Pancreas (tissue), 10 donors: ENCODE results near the gene MDFIC2. TPM values are rescaled to one million over a fixed set of nuclear protein-coding genes. Genes with fewer than 3 reads are reported as not detected.
"Not testable (repeated sequence)": the region's sequence is repeated elsewhere in the genome, so short reads cannot be mapped to it uniquely, and the experiment has no call there.

ENCODE experiments used
- ATAC-seq, 4 donors: fragments of 200-7000 bp; cut with Tn5 transposase; one replicate each; pipeline versions ENCODE4 v1.8.0 to v1.9.1; 2020; ENCODE audit warnings: mild to moderate bottlenecking in 4 of 4, moderate library complexity in 4 of 4
- DNase-seq, 6 donors: peaks; one replicate each; pipeline ENCODE4 v3.0.0-alpha.2; 2020
- FAIRE-seq: peaks from 2 replicates; lab custom pipeline; 2012; peaks lifted over from hg19 to GRCh38; lab: Jason Lieb, UNC
- H3K27ac ChIP-seq, 4 donors: fragments of 200-600 bp; sonication (generic); 1 replicate in 3 of 4; 2 replicates in 1 of 4; pipeline versions ENCODE4 v1.5.0 to v1.8.0; 2020
- H3K27me3 ChIP-seq, 4 donors: fragments of 200-600 bp; one replicate each; pipeline ENCODE4 v1.8.0; 2021
- H3K36me3 ChIP-seq, 3 donors: fragments of 200-600 bp; sonication (generic) in 1 of 3; one replicate each; pipeline versions ENCODE4 v1.5.0 to v1.8.0; 2020 to 2021
- H3K4me1 ChIP-seq, 3 donors: fragments of 200-600 bp; one replicate each; pipeline ENCODE4 v1.8.0; 2021
- H3K4me3 ChIP-seq, 4 donors: fragments of 200-600 bp; sonication (generic) in 2 of 4; one replicate each; pipeline versions ENCODE4 v1.5.0 to v1.8.0; 2020 to 2021
- H3K9me3 ChIP-seq, 4 donors: fragments of 200-600 bp; one replicate each; pipeline ENCODE4 v1.8.0; 2021
- WGBS, 2 donors: extraction: QIAGEN DNeasy Blood & Tissue Kit; methylation state at CpG; one replicate each; pipeline ENCODE4 v1.1.7; 2013; 5-methylcytosine and 5-hydroxymethylcytosine counted together
- intact Hi-C, 3 donors: fragments of 100-400 bp; cut with DNase I; formaldehyde crosslinking; loops; one replicate each; pipeline versions ENCODE4 v1.11.1 to v1.14.2; 2022
- polyA plus RNA-seq, 2 donors: library from polyadenylated mRNA; stranded (reverse); fragments of 200-250 nt; gene quantifications; one replicate each; pipeline ENCODE4 v1.2.3, GENCODE V29; 2013
- total RNA-seq, 6 donors: library from RNA; stranded (reverse); fragmentation: NEBNext Ultra II Directional in 4 of 6; extraction: Animal tissue kit (Norgen Biotek cat#: 25700) in 4 of 6; gene quantifications; one replicate each; pipeline versions ENCODE4 v1.2.1 to v1.2.4, GENCODE V29; 2021 to 2023
- TF ChIP-seq, protein P1 (sequence below), 4 donors: fragments of 200-600 bp; sonication (generic) in 3 of 4; IDR thresholded peaks; one replicate each; pipeline versions ENCODE4 v1.5.0 to v1.8.0; 2021; ENCODE audit warnings: antibody characterized with exemption in 4 of 4
- donor health status: healthy with polysubstance abuse.
- donor health status: DM: no; HTN: no; CAD: no; lungs with moderate emphysema.
- donor health status: DM: no; HTN: no; CAD: no.
- donor health status: control.
- donor health status: control.
- donor health status: Bipolar disorder and iron deficiency.
- donor health status: DM: yes; HTN: yes; CAD: no.
- donor health status: DM: no; HTN: no; CAD: no.
- donor health status: DM: no; HTN: no; CAD: no.
- donor health status: DM: yes; HTN: yes; CAD: no.

Gene MDFIC2
- total and polyA plus RNA-seq, 8 donors, result not detected

DNA sequence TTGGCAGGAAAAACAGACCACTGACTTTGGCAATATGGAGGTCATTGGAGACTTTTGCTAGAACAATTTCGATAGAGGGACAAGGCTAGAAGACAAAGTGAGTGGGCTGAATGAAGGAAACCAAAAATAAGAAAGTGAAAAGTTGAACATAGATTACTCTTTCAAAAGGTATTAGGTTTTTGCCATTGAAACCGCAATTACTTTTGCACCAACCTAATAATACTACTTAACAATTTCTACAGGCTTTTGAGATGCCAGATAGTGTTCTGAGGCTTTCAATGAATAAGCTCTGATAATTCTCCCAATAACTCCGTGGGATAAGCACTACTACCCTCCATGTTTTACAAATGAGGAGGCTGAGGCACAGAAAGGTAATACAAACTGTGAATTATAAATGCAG lies 85.0 kb downstream of the MDFIC2 start:
- 56 to 68% methylated on average over 3 of the region's 3 CpGs for WGBS, 2 donors
- H3K36me3 ChIP-seq, result no peaks in the 10 kb centered on the region
- DNase-seq (no peak), ATAC-seq (no peak), FAIRE-seq (no peak)
- H3K4me3 ChIP-seq, result no peak overlapping the region
- H3K27me3 ChIP-seq, result peaks cover 0 to 3% (median 0%) of the 10 kb centered on the region in 4 donors
- H3K4me1 ChIP-seq, result no peaks in the 10 kb centered on the region
- H3K27ac ChIP-seq, result no peak overlapping the region
- TF ChIP-seq, protein P1, sequence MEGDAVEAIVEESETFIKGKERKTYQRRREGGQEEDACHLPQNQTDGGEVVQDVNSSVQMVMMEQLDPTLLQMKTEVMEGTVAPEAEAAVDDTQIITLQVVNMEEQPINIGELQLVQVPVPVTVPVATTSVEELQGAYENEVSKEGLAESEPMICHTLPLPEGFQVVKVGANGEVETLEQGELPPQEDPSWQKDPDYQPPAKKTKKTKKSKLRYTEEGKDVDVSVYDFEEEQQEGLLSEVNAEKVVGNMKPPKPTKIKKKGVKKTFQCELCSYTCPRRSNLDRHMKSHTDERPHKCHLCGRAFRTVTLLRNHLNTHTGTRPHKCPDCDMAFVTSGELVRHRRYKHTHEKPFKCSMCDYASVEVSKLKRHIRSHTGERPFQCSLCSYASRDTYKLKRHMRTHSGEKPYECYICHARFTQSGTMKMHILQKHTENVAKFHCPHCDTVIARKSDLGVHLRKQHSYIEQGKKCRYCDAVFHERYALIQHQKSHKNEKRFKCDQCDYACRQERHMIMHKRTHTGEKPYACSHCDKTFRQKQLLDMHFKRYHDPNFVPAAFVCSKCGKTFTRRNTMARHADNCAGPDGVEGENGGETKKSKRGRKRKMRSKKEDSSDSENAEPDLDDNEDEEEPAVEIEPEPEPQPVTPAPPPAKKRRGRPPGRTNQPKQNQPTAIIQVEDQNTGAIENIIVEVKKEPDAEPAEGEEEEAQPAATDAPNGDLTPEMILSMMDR (IDR thresholded peaks at IDR 0.05), result no peak
- intact Hi-C loops, result no loop called here
- no peaks in the 10 kb centered on the region for H3K9me3 ChIP-seq

DNA sequence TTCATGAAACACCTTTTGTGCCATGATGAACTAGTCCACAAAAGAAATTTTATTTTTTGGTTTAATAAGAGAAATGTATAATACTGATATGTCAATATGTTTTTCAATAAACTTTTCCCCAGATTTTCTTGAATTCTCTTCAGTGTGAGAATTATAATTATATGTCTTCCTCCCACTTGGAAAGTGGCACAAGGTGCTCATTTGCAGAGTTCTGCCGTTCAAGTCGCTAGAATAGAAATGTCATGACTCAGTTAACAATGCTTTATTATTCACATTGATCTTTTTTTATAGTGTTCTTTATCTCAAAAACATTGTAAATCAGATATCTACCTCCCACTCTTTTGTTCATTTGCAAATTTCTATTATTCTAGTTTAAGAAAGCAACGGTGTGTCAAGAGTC lies 87.3 kb downstream of the MDFIC2 start:
- TF ChIP-seq, protein P1 (IDR thresholded peaks at IDR 0.05), result no peak
- H3K9me3 ChIP-seq, result no peaks in the 10 kb centered on the region
- ATAC-seq (no peak), DNase-seq (no peak), FAIRE-seq (no peak)
- peaks cover 0 to 3% (median 0%) of the 10 kb centered on the region in 4 donors for H3K27me3 ChIP-seq
- 70 to 76% methylated on average over 3 of the region's 3 CpGs for WGBS, 2 donors
- H3K4me3 ChIP-seq, result no peak overlapping the region
- intact Hi-C loops, result no loop called here
- no peaks in the 10 kb centered on the region for H3K4me1 ChIP-seq
- no peak overlapping the region for H3K27ac ChIP-seq
- no peaks in the 10 kb centered on the region for H3K36me3 ChIP-seq

DNA sequence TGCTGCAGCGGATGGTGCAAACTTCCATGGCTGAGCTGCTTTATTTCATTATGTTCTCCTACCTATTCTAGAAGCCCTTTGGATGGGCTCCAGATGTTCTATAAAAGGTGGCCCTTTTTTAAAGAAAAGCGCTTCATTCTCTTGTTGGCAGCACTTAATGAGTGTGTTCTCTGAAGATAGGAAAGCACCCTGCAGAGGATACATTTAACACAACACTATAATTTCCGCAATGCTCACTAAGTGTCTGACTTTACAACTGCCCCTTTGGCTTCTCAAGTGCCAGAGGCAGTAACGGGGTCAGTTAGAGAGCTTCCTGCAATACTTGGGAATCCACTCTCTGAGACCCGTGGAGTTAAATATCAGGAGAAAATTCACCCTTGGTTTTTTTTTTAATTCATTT lies 88.1 kb downstream of the MDFIC2 start:
- Histone ChIP-seq H3K27ac (no peak overlapping the region), H3K4me1 (no peaks in the 10 kb centered on the region), H3K9me3 (no peaks in the 10 kb centered on the region), H3K36me3 (no peaks in the 10 kb centered on the region), H3K4me3 (no peak overlapping the region), H3K27me3 (peaks cover 0 to 3% (median 0%) of the 10 kb centered on the region in 4 donors)
- DNase-seq, result no peak
- 78% methylated on average over 5 of the region's 5 CpGs for WGBS, 2 donors
- intact Hi-C loops, result no loop called here
- TF ChIP-seq, protein P1 (IDR thresholded peaks at IDR 0.05), result no peak
- no peak for FAIRE-seq
- no peak for ATAC-seq

DNA sequence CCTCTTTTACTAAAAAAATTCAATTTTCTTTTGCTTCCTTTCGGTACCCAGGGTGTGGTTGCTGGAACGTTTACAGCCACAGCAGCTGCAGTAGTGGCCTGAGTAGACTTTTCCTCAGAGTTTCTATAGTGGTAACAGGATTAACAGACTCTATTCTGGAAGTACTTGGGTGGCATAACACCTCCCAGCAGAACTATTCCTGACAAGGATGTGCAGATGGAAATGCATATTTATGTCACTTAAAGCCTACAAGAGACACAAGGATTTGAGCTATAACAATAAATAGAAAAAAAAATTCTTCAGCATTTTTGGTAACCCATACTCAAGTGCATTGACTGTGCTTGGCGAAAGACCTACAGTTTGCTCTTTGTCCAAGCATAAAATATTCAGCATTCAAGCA lies 94.0 kb downstream of the MDFIC2 start:
- H3K4me1 ChIP-seq, result no peaks in the 10 kb centered on the region
- no peak overlapping the region for H3K27ac ChIP-seq
- H3K4me3 ChIP-seq, result no peak overlapping the region
- no peak for FAIRE-seq
- no peak for DNase-seq
- intact Hi-C loops, result no loop called here
- peaks cover 0 to 6% (median 0%) of the 10 kb centered on the region in 4 donors for H3K27me3 ChIP-seq
- no peak for ATAC-seq
- H3K36me3 ChIP-seq, result no peaks in the 10 kb centered on the region
- 61 to 64% methylated on average over 3 of the region's 3 CpGs for WGBS, 2 donors
- TF ChIP-seq, protein P1 (IDR thresholded peaks at IDR 0.05), result no peak
- H3K9me3 ChIP-seq, result no peaks in the 10 kb centered on the region

DNA sequence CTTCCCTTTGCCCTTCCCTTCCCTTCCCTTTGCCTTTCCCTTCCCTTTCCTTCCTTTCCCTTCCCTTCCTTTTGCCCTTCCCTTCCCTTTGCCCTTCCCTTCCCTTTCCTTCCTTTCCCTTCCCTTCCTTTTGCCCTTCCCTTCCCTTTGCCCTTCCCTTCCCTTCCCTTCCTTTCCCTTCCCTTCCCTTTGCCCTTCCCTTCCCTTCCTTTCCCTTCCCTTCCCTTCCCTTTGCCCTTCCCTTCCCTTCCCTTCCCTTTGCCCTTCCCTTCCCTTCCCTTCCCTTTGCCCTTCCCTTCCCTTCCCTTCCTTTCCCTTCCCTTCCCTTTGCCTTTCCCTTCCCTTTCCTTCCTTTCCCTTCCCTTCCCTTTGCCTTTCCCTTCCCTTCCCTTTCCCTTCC lies 101.2 kb downstream of the MDFIC2 start:
- H3K9me3 ChIP-seq, H3K4me1 ChIP-seq, ATAC-seq, H3K27ac ChIP-seq, H3K36me3 ChIP-seq, H3K4me3 ChIP-seq, intact Hi-C loops, H3K27me3 ChIP-seq, DNase-seq, FAIRE-seq: not testable (repeated sequence)

DNA sequence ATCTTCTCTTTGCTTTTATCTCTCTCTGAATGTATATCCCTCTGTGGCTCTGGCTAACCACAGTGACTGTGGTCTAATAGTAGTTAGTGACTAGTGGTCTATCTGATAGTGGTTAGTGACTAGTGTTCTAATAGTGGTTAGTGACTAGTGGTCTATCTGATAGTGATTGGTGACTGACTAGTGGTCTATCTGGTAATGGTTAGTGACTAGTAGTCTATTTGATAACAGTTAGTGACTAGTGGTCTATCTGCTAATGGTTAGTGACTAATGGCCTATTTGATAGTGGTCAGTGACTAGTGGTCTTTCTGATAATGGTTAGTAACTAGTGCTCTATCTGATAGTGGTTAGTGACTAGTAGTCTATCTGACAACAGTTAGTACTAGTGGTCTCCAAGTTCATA lies 110.5 kb downstream of the MDFIC2 start:
- Histone ChIP-seq H3K9me3 (no peaks in the 10 kb centered on the region), H3K4me1 (no peaks in the 10 kb centered on the region), H3K36me3 (no peaks in the 10 kb centered on the region), H3K27me3 (no peaks in the 10 kb centered on the region), H3K4me3 (no peak overlapping the region), H3K27ac (no peak overlapping the region)
- no peak for ATAC-seq
- intact Hi-C loops, result no loop called here
- DNase-seq, result no peak
- no peak for FAIRE-seq
- TF ChIP-seq, protein P1 (IDR thresholded peaks at IDR 0.05), result no peak
